Loucy (cell line): ENCODE measurements around the gene SMG9.

Experiments used
- H2AFZ ChIP-seq: fragments of 200-600 bp; sonication (generic); 2 replicates; pipeline ENCODE4 v1.6.0; 2016; ENCODE audit warnings: antibody characterized with exemption, mild to moderate bottlenecking, low read length, moderate library complexity
- H3F3A ChIP-seq: fragments of 200-600 bp; 2 replicates; pipeline ENCODE4 v1.6.0; 2016; ENCODE audit warnings: antibody characterized with exemption, low read depth, mild to moderate bottlenecking
- H3K27me3 ChIP-seq: fragments of 200-600 bp; sonication (generic); 2 replicates; pipeline ENCODE4 v1.6.1; 2014; ENCODE audit warnings: low read length, mild to moderate bottlenecking; ENCODE audit not compliant: insufficient read depth, poor library complexity, severe bottlenecking
- H3K36me3 ChIP-seq: fragments of 200-600 bp; sonication (generic); 2 replicates; pipeline ENCODE4 v1.6.1; 2016; ENCODE audit warnings: low read length; ENCODE audit not compliant: insufficient read depth
- H3K4me1 ChIP-seq: fragments of 200-600 bp; sonication (generic); 2 replicates; pipeline ENCODE4 v1.5.1; 2014; ENCODE audit warnings: low read length, mild to moderate bottlenecking; ENCODE audit not compliant: insufficient read depth, poor library complexity, severe bottlenecking
- H3K4me2 ChIP-seq: fragments of 200-600 bp; sonication (generic); 2 replicates; pipeline ENCODE4 v1.6.0; 2014; ENCODE audit warnings: antibody characterized with exemption, low read length, low read depth, mild to moderate bottlenecking; ENCODE audit not compliant: poor library complexity, severe bottlenecking
- H3K4me3 ChIP-seq: fragments of 200-600 bp; sonication (generic); 2 replicates; pipeline ENCODE4 v1.5.1; 2014; ENCODE audit warnings: low read length, mild to moderate bottlenecking, mixed read lengths; ENCODE audit not compliant: poor library complexity, severe bottlenecking
- H3K79me2 ChIP-seq: fragments of 200-600 bp; sonication (generic); 2 replicates; pipeline ENCODE4 v1.6.1; 2014; ENCODE audit warnings: low read length; ENCODE audit not compliant: insufficient read depth
- H3K9ac ChIP-seq: fragments of 200-600 bp; sonication (generic); 2 replicates; pipeline ENCODE4 v1.6.0; 2014; ENCODE audit warnings: mild to moderate bottlenecking, low read depth, low read length, moderate library complexity; ENCODE audit not compliant: poor library complexity, severe bottlenecking
- H3K9me2 ChIP-seq: fragments of 200-600 bp; sonication (generic); replicated peaks from 2 replicates; pipeline ENCODE4 v1.6.1; 2016; ENCODE audit warnings: low read depth, low read length, mixed read lengths
- H3K9me3 ChIP-seq: fragments of 200-600 bp; sonication (generic); 2 replicates; pipeline ENCODE4 v1.6.1; 2014; ENCODE audit warnings: mild to moderate bottlenecking, antibody characterized with exemption, low read length, low read depth; ENCODE audit not compliant: insufficient read depth
- H4K20me1 ChIP-seq: fragments of 200-600 bp; sonication (generic); 2 replicates; pipeline ENCODE4 v1.6.0; 2014; ENCODE audit warnings: antibody characterized with exemption, low read length, mild to moderate bottlenecking; ENCODE audit not compliant: insufficient read depth, poor library complexity, severe bottlenecking
- CTCF ChIP-seq: fragments of 200-600 bp; sonication (generic); conservative IDR thresholded peaks from 2 replicates; pipeline ENCODE4 v1.5.1; 2014; ENCODE audit warnings: mild to moderate bottlenecking, antibody characterized with exemption, low read length
- EZH2phosphoT487 ChIP-seq: fragments of 200-600 bp; IDR thresholded peaks from 2 replicates; pipeline ENCODE4 v1.6.1; 2018; ENCODE audit warnings: antibody characterized with exemption, mild to moderate bottlenecking, moderate library complexity, borderline replicate concordance

Gene SMG9

GRCh38 chr19:43691755-43692154 is 63.0 kb downstream of the SMG9 start:
- H2AFZ ChIP-seq = no peak overlapping the region
- no peaks in the 10 kb centered on the region for H4K20me1 ChIP-seq
- no peaks in the 10 kb centered on the region for H3F3A ChIP-seq
- H3K4me1 ChIP-seq = no peaks in the 10 kb centered on the region
- H3K27me3 ChIP-seq = no peaks in the 10 kb centered on the region
- H3K79me2 ChIP-seq = no peaks in the 10 kb centered on the region
- H3K9ac ChIP-seq = no peak overlapping the region
- no peak overlapping the region for H3K4me3 ChIP-seq
- no peak for TF ChIP-seq CTCF
- TF ChIP-seq EZH2phosphoT487 = no peak
- H3K9me2 ChIP-seq = no peaks in the 10 kb centered on the region
- peaks cover 3% of the 10 kb centered on the region; the same call in 1 of the 2 replicates for H3K9me3 ChIP-seq
- H3K4me2 ChIP-seq = no peak overlapping the region
- no peaks in the 10 kb centered on the region for H3K36me3 ChIP-seq

GRCh38 chr19:43690890-43691289 is 63.9 kb downstream of the SMG9 start:
- TF ChIP-seq CTCF (no peak), EZH2phosphoT487 (no peak)
- H3F3A ChIP-seq = no peaks in the 10 kb centered on the region

GRCh38 chr19:43690444-43690843 is 64.3 kb downstream of the SMG9 start:
- Histone ChIP-seq H3K9me2 (no peaks in the 10 kb centered on the region), H3K4me3 (no peak overlapping the region), H3K9me3 (peaks cover 3% of the 10 kb centered on the region; the same call in 1 of the 2 replicates), H3F3A (no peaks in the 10 kb centered on the region), H3K36me3 (no peaks in the 10 kb centered on the region), H3K9ac (no peak overlapping the region), H3K4me2 (no peak overlapping the region), H3K27me3 (no peaks in the 10 kb centered on the region), H3K4me1 (no peaks in the 10 kb centered on the region), H4K20me1 (no peaks in the 10 kb centered on the region), H2AFZ (no peak overlapping the region), H3K79me2 (no peaks in the 10 kb centered on the region)
- TF ChIP-seq CTCF = no peak
- TF ChIP-seq EZH2phosphoT487 = no peak

More at GRCh38 chr19:43690890-43691289, 63.9 kb downstream of the SMG9 start:
- Histone ChIP-seq H3K4me3 (no peak overlapping the region), H3K36me3 (no peaks in the 10 kb centered on the region), H3K4me2 (no peak overlapping the region), H3K9me2 (no peaks in the 10 kb centered on the region), H3K9ac (no peak overlapping the region), H3K9me3 (peaks cover 3% of the 10 kb centered on the region; the same call in 1 of the 2 replicates), H3K4me1 (no peaks in the 10 kb centered on the region), H4K20me1 (no peaks in the 10 kb centered on the region), H3K27me3 (no peaks in the 10 kb centered on the region), H3K79me2 (no peaks in the 10 kb centered on the region), H2AFZ (no peak overlapping the region)
